ENCODE measurements around the gene NOL6.
A peak's percentile ranks its signal among the peaks of the same experiment; 100 is the strongest.

Gene NOL6

GRCh38 chr9:33414889-33415500 lies 58.7 kb downstream of the NOL6 start:
- TF ChIP-seq ZNF70 (CRISPR knock-in tag; IDR thresholded peaks at IDR 0.05) (no peak), CSRNP3 (CRISPR knock-in tag; IDR thresholded peaks at IDR 0.05) (no peak)
- ATAC-seq, result peak; percentile 42

GRCh38 chr9:33414268-33414667 lies 59.5 kb downstream of the NOL6 start:
- TF ChIP-seq ISL1 (CRISPR knock-in tag; IDR thresholded peaks at IDR 0.05), result no peak
- TF ChIP-seq GLIS3 (CRISPR knock-in tag; IDR thresholded peaks at IDR 0.05), result no peak
- TF ChIP-seq ZC3H10 (CRISPR knock-in tag; IDR thresholded peaks at IDR 0.05), result no peak
- no peak for TF ChIP-seq RARB (CRISPR knock-in tag; IDR thresholded peaks at IDR 0.05)
- TF ChIP-seq SNAI2 (CRISPR knock-in tag; IDR thresholded peaks at IDR 0.05), result no peak
- TF ChIP-seq ZFP30 (CRISPR knock-in tag; IDR thresholded peaks at IDR 0.05), result no peak
- TF ChIP-seq ESRRG (CRISPR knock-in tag; IDR thresholded peaks at IDR 0.05), result no peak
- no peak for TF ChIP-seq TOX (CRISPR knock-in tag; IDR thresholded peaks at IDR 0.05; ENCODE audit: borderline replicate concordance)
- TF ChIP-seq OSR1 (CRISPR knock-in tag; IDR thresholded peaks at IDR 0.05), result no peak
- no peak for TF ChIP-seq TSHZ2 (CRISPR knock-in tag; IDR thresholded peaks at IDR 0.05)
- TF ChIP-seq ZNF70 (CRISPR knock-in tag; IDR thresholded peaks at IDR 0.05), result no peak
- no peak for TF ChIP-seq CSDC2 (CRISPR knock-in tag; IDR thresholded peaks at IDR 0.05)
- TF ChIP-seq ZNF8 (CRISPR knock-in tag; IDR thresholded peaks at IDR 0.05), result no peak
- TF ChIP-seq BACH2 (CRISPR knock-in tag; IDR thresholded peaks at IDR 0.05; ENCODE audit: borderline replicate concordance), result no peak
- no peak for TF ChIP-seq POU6F1 (CRISPR knock-in tag; IDR thresholded peaks at IDR 0.05; ENCODE audit: borderline replicate concordance, low read depth)
- no peak for TF ChIP-seq PPARA (CRISPR knock-in tag; IDR thresholded peaks at IDR 0.05; ENCODE audit: borderline replicate concordance)
- no peak for TF ChIP-seq CSRNP3 (CRISPR knock-in tag; IDR thresholded peaks at IDR 0.05)
- TF ChIP-seq ARNTL (CRISPR knock-in tag; IDR thresholded peaks at IDR 0.05; ENCODE audit: borderline replicate concordance, low read depth), result no peak
- no peak for TF ChIP-seq ZFP3 (CRISPR knock-in tag; IDR thresholded peaks at IDR 0.05)
- TF ChIP-seq ZNF565 (CRISPR knock-in tag; conservative IDR thresholded peaks at IDR 0.05; ENCODE audit: low read depth), result no peak
- no peak for ATAC-seq

Measured in SK-N-SH treated with all-trans-retinoic acid at 6 μM for 48 hours (cell line).